ENCODE measurements around the gene GLT6D1. TPM values are rescaled to one million over a fixed set of nuclear protein-coding genes. Genes with fewer than 3 reads are reported as not detected.
"Not testable (repeated sequence)": the region's sequence is repeated elsewhere in the genome, so short reads cannot be mapped to it uniquely, and the experiment has no call there.

GLT6D1 gene
- total RNA-seq, 1 donor from 2014 or later, result not detected

DNA sequence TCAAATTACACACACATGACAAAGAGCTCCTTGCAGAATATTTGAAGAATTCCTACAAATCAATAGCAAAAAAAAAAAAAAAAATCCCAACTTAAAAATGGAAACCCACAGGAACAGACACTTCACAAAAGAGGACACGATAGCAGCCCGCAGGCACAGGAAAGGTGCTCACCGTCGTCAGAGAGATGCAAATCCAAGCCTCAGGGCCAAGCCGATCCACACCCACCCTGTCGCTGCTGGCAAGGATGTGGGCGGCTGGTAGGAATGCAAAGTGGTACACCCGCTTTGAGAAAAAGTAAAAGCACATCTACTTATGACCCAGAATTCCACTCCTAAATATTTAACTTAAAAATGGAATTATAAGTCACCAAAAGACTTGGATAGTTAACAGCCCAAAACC lies 34.6 kb upstream of the GLT6D1 start:
- TF ChIP-seq, protein P1, sequence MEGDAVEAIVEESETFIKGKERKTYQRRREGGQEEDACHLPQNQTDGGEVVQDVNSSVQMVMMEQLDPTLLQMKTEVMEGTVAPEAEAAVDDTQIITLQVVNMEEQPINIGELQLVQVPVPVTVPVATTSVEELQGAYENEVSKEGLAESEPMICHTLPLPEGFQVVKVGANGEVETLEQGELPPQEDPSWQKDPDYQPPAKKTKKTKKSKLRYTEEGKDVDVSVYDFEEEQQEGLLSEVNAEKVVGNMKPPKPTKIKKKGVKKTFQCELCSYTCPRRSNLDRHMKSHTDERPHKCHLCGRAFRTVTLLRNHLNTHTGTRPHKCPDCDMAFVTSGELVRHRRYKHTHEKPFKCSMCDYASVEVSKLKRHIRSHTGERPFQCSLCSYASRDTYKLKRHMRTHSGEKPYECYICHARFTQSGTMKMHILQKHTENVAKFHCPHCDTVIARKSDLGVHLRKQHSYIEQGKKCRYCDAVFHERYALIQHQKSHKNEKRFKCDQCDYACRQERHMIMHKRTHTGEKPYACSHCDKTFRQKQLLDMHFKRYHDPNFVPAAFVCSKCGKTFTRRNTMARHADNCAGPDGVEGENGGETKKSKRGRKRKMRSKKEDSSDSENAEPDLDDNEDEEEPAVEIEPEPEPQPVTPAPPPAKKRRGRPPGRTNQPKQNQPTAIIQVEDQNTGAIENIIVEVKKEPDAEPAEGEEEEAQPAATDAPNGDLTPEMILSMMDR (IDR thresholded peaks at IDR 0.05; ENCODE audit: insufficient read depth, low read length, poor library complexity, severe bottlenecking), result no peak
- H3K36me3 ChIP-seq (ENCODE audit: control insufficient read depth, insufficient read depth, low read length), result no peaks in the 10 kb centered on the region
- no peak for DNase-seq (ENCODE audit: low read depth)
- no peak overlapping the region for H3K4me3 ChIP-seq (ENCODE audit: low read depth, low read length)
- no peaks in the 10 kb centered on the region for H3K27me3 ChIP-seq (ENCODE audit: control insufficient read depth, insufficient read depth, low read length)

DNA sequence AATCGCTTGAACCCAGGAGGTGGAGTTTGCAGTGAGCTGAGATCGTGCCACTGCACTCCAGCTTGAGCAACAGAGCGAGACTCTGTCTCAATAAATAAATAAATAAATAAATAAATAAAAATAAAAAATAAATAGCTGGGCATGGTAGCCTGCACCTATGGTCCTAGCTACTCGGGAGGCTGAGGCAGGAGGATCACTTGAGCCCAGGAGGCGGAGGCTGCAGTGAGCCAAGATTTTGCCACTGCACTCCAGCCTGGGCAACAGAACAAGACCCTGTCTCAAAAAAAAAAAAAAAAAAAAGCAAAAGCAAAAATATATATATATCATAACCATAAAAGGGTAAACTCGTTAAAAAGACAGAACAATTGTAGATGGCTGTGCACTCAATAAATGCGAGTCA lies 33.4 kb upstream of the GLT6D1 start:
- not testable (repeated sequence) for H3K4me3 ChIP-seq (ENCODE audit: low read depth, low read length); DNase-seq (ENCODE audit: low read depth); H3K36me3 ChIP-seq (ENCODE audit: control insufficient read depth, insufficient read depth, low read length); H3K27me3 ChIP-seq (ENCODE audit: control insufficient read depth, insufficient read depth, low read length)

DNA sequence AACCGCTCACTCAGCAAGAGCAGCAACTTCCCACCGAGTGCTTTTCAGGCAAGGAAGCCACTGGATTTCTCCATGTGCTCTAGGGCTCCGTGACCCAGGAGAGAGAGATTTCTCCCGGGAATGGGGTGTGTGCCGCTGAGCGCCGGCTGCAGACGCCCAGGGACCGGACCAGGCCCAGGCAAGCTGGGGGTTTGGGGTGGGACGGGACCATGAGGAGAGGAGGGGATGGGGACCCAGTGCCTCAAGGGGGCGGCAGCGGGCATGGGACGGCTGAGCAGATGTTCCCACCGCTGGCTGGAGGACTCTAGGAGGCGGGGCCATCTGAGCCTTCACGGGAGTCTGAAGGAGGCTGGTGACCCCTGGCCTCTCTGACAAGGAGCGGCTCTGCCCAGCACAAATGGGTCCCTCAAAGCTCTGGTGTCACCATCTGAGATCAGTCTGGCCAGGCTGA lies 32.3 kb upstream of the GLT6D1 start:
- Histone ChIP-seq H3K27me3 (ENCODE audit: control insufficient read depth, insufficient read depth, low read length) (peaks cover 2% of the 10 kb centered on the region), H3K36me3 (ENCODE audit: control insufficient read depth, insufficient read depth, low read length) (no peaks in the 10 kb centered on the region), H3K4me3 (ENCODE audit: low read depth, low read length) (no peak overlapping the region)
- DNase-seq (ENCODE audit: low read depth), result no peak
- TF ChIP-seq, protein P1 (IDR thresholded peaks at IDR 0.05; ENCODE audit: insufficient read depth, low read length, poor library complexity, severe bottlenecking), result no peak

DNA sequence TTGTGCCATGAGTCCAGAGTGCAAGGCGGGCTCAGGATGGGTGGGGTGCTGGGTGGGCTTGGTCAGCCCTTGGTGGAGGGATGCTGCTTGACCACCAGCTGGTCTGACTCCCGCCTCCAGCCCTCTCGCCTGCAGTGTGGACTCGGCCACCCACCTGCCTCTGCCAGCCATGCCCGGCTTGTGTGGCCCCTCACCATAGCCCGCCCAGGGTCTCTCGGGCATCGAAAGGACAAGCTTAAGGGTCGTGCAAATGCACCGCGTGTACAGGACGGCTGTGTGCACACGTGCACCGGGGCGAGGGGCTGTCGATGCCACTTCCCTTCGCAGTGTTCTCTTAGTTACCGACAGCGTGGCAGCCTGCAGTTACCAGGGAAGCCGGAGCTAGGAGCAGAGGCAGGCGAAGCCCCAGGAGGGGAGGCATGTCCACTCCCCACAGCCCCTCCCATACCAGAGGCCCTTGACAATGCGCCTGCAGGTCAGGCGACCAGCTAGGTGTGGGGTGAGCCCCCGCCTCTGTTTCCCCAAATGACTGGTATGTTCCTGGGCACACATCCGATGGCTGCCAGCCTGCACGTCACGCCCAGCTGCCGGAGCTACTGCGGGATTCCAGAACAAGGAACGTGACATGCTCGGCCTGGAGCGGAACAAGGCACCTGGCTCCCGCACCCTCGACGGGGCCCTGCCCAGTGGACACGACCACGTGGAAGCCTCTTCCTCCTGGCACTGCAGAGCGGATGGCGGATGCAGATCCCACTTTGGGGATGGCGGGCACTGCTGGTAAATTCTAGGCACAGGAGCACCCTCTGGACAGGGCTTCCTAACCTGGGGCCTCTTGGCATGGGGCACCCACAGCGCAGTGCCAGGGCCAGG lies 31.6 kb upstream of the GLT6D1 start:
- peaks cover 2% of the 10 kb centered on the region for H3K27me3 ChIP-seq (ENCODE audit: control insufficient read depth, insufficient read depth, low read length)
- H3K36me3 ChIP-seq (ENCODE audit: control insufficient read depth, insufficient read depth, low read length), result no peaks in the 10 kb centered on the region
- no peak overlapping the region for H3K4me3 ChIP-seq (ENCODE audit: low read depth, low read length)
- DNase-seq (ENCODE audit: low read depth), result no peak
- TF ChIP-seq, protein P1 (IDR thresholded peaks at IDR 0.05; ENCODE audit: insufficient read depth, low read length, poor library complexity, severe bottlenecking), result no peak

DNA sequence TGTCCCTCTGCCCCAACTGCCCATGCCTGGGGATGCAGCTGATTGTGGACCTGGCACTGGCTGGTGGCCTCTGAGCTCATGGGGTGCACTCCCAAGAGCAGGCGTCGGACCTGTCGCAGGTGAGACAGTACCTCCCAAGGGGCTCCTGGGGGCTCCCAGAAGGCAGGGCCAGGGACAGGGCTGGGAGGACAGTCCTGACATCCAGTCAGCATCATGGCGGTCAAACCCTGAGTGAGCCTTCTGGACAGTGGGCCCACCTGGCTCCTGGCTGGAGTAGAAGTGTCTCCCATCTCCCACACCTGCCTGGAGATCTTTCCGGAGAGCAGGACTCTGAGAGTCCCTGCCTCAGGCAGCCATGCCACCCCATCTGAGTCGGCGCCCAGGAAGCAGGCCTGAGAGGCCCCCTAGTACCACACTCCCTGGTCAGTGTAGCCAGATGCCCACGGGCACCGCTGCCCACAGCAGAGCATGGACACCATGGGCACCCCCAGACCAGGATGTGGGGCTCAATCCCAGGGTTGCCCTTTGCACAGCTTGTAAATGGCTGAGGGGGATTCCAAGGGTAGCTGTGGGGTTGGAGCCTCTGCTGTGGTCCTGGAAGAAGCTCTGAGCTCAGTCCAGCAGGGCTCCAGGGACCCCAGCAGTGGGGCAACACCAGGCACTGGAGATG lies 30.4 kb upstream of the GLT6D1 start:
- peaks cover 2% of the 10 kb centered on the region for H3K27me3 ChIP-seq (ENCODE audit: control insufficient read depth, insufficient read depth, low read length)
- no peaks in the 10 kb centered on the region for H3K36me3 ChIP-seq (ENCODE audit: control insufficient read depth, insufficient read depth, low read length)

DNA sequence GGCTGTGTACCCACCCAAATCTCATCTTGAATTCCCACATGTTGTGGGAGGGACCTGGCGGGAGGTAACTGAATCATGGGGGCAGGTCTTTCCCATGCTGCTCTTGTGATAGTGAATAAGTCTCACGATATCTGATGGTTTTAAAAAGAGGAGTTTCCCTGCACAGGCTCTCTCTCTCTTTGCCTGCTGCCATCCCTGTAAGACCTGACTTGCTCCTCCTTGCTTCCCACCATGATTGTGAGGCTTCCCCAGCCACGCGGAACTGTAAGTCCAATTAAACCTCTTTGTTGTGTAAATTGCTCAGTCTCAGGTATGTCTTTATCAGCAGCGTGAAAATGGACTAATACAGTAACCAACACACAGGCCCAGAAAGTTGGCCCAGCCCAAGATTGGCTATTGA lies 29.7 kb upstream of the GLT6D1 start:
- not testable (repeated sequence) for H3K36me3 ChIP-seq (ENCODE audit: control insufficient read depth, insufficient read depth, low read length); H3K27me3 ChIP-seq (ENCODE audit: control insufficient read depth, insufficient read depth, low read length); DNase-seq (ENCODE audit: low read depth); H3K4me3 ChIP-seq (ENCODE audit: low read depth, low read length)

More for the DNA sequence above, 30.4 kb upstream of the GLT6D1 start:
- TF ChIP-seq, protein P1 (IDR thresholded peaks at IDR 0.05; ENCODE audit: insufficient read depth, low read length, poor library complexity, severe bottlenecking), result no peak
- no peak overlapping the region for H3K4me3 ChIP-seq (ENCODE audit: low read depth, low read length)
- DNase-seq (ENCODE audit: low read depth), result no peak

All from kidney epithelial cell (primary cell).